ENCODE data around the gene MAMLD1.

DNA sequence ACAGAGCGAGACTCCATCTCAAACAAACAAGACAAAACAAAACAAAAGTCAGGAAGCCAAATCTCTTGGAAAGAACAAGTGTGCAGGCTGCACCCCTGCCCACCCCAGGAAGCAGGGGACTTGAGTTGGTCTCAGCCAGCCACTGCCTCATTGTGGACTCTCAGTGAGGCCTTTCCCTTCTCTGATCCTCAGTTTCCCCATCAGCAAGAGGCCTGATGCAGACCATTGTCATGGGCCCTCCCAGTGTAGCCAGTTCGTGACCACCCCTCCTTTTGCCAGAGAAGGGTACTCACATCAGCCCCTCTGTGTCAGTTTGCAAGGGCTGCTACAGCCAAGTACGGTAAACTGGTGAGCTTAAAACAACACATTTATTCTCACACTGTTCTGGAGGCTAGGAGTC, 48.9 kb upstream of the MAMLD1 start:
- no peak for TF ChIP-seq GATA2 (IDR thresholded peaks at IDR 0.05; ENCODE audit: low read depth, low read length)
- no peak for TF ChIP-seq GATA3 (IDR thresholded peaks at IDR 0.05; ENCODE audit: low read depth, low read length)
